MM.1S (cell line): ENCODE measurements around the gene HLA-DPA1.

Experiments used
- DNase-seq: peaks from one replicate; pipeline ENCODE4 v3.0.0-alpha.2; 2015
- H2AFZ ChIP-seq: fragments of 300-600 bp; sonication (generic); 2 replicates; pipeline ENCODE4 v1.6.0; 2016; ENCODE audit warnings: antibody characterized with exemption, low read length
- H3F3A ChIP-seq: fragments of 300-600 bp; sonication (generic); 2 replicates; pipeline ENCODE4 v1.6.1; 2016; ENCODE audit warnings: mild to moderate bottlenecking, antibody characterized with exemption, low read length, moderate library complexity, mixed read lengths; ENCODE audit not compliant: insufficient read depth
- H3K27ac ChIP-seq: fragments of 300-600 bp; sonication (generic); 2 replicates; pipeline ENCODE4 v1.5.1; 2016; ENCODE audit warnings: mild to moderate bottlenecking, low read length
- H3K27me3 ChIP-seq: fragments of 300-600 bp; sonication (generic); replicated peaks from 2 replicates; pipeline ENCODE4 v1.6.0; 2016; ENCODE audit warnings: low read length; ENCODE audit not compliant: insufficient read depth
- H3K36me3 ChIP-seq: fragments of 300-600 bp; sonication (generic); replicated peaks from 2 replicates; pipeline ENCODE4 v1.6.1; 2016; ENCODE audit warnings: mild to moderate bottlenecking, low read length, mixed read lengths; ENCODE audit not compliant: insufficient read depth
- H3K4me1 ChIP-seq: fragments of 300-600 bp; sonication (generic); 2 replicates; pipeline ENCODE4 v1.6.1; 2016; ENCODE audit warnings: low read length, mixed read lengths
- H3K4me2 ChIP-seq: fragments of 300-600 bp; sonication (generic); 2 replicates; pipeline ENCODE4 v1.6.0; 2016; ENCODE audit warnings: low read depth, low read length
- H3K4me3 ChIP-seq: fragments of 300-600 bp; sonication (generic); 2 replicates; pipeline ENCODE4 v1.5.1; 2016; ENCODE audit warnings: low read length, mixed read lengths
- H3K79me2 ChIP-seq: fragments of 300-600 bp; sonication (generic); 2 replicates; pipeline ENCODE4 v1.6.1; 2016; ENCODE audit warnings: mixed run types, low read length, mixed read lengths
- H3K9ac ChIP-seq: fragments of 300-600 bp; sonication (generic); 2 replicates; pipeline ENCODE4 v1.6.1; 2016; ENCODE audit warnings: low read length, mixed read lengths
- H3K9me2 ChIP-seq: fragments of 300-600 bp; sonication (generic); replicated peaks from 2 replicates; pipeline ENCODE4 v1.6.1; 2016; ENCODE audit warnings: mild to moderate bottlenecking, low read length, mixed read lengths; ENCODE audit not compliant: insufficient read depth
- H3K9me3 ChIP-seq: fragments of 300-600 bp; sonication (generic); replicated peaks from 2 replicates; pipeline ENCODE4 v1.6.1; 2016; ENCODE audit warnings: mild to moderate bottlenecking, low read length, mixed read lengths; ENCODE audit not compliant: insufficient read depth
- H4K20me1 ChIP-seq: fragments of 300-600 bp; sonication (generic); 2 replicates; pipeline ENCODE4 v1.6.1; 2016; ENCODE audit warnings: mild to moderate bottlenecking, low read length, moderate library complexity, mixed read lengths; ENCODE audit not compliant: insufficient read depth
- EZH2 ChIP-seq: fragments of 300-600 bp; sonication (generic); optimal IDR thresholded peaks from 2 replicates; pipeline ENCODE3; 2017; ENCODE audit warnings: low read depth, mild to moderate bottlenecking, antibody characterized with exemption, low read length, mixed read lengths
- EZH2phosphoT487 ChIP-seq: fragments of 300-600 bp; sonication (generic); IDR thresholded peaks from 2 replicates; pipeline ENCODE4 v1.6.1; 2018; ENCODE audit warnings: antibody characterized with exemption, low read length
- TF ChIP-seq, protein P1 (sequence below): fragments of 300-600 bp; sonication (generic); IDR thresholded peaks from 2 replicates; pipeline ENCODE4 v1.5.1; 2016; ENCODE audit warnings: antibody characterized with exemption, low read length, mixed read lengths

Gene HLA-DPA1

DNA sequence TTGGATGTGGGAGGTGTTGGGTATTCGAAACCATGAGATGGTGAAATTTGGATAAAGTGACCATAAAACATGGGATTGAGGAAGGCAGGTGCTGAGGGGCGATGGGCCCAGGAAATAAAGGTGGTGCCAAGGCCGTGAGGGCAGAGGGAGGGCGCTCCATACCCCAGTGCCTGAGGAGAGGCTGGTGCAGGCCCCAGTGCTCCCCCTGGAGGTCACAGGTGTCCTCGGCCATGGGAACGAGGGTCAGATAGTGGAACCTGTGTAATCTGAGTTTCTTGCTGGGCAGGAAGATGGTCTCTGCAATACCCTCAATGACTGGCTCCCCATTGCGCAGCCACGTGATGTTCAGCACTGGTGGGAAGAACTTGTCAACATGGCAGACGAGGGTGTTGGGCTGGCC is 18.5 kb upstream of the HLA-DPA1 start:
- peak; percentile 46 for DNase-seq
- Histone ChIP-seq H3K4me1 (no peaks in the 10 kb centered on the region), H2AFZ (no peak overlapping the region), H3K4me2 (no peak overlapping the region), H3K36me3 (no peaks in the 10 kb centered on the region), H3F3A (no peaks in the 10 kb centered on the region), H3K79me2 (no peaks in the 10 kb centered on the region), H3K27ac (no peak overlapping the region), H4K20me1 (no peaks in the 10 kb centered on the region), H3K27me3 (no peaks in the 10 kb centered on the region), H3K9me3 (no peaks in the 10 kb centered on the region), H3K9ac (no peak overlapping the region), H3K9me2 (no peaks in the 10 kb centered on the region), H3K4me3 (no peak overlapping the region)
- TF ChIP-seq EZH2phosphoT487 (no peak), EZH2 (no peak)
- TF ChIP-seq, protein P1, sequence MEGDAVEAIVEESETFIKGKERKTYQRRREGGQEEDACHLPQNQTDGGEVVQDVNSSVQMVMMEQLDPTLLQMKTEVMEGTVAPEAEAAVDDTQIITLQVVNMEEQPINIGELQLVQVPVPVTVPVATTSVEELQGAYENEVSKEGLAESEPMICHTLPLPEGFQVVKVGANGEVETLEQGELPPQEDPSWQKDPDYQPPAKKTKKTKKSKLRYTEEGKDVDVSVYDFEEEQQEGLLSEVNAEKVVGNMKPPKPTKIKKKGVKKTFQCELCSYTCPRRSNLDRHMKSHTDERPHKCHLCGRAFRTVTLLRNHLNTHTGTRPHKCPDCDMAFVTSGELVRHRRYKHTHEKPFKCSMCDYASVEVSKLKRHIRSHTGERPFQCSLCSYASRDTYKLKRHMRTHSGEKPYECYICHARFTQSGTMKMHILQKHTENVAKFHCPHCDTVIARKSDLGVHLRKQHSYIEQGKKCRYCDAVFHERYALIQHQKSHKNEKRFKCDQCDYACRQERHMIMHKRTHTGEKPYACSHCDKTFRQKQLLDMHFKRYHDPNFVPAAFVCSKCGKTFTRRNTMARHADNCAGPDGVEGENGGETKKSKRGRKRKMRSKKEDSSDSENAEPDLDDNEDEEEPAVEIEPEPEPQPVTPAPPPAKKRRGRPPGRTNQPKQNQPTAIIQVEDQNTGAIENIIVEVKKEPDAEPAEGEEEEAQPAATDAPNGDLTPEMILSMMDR = peak; percentile 88

DNA sequence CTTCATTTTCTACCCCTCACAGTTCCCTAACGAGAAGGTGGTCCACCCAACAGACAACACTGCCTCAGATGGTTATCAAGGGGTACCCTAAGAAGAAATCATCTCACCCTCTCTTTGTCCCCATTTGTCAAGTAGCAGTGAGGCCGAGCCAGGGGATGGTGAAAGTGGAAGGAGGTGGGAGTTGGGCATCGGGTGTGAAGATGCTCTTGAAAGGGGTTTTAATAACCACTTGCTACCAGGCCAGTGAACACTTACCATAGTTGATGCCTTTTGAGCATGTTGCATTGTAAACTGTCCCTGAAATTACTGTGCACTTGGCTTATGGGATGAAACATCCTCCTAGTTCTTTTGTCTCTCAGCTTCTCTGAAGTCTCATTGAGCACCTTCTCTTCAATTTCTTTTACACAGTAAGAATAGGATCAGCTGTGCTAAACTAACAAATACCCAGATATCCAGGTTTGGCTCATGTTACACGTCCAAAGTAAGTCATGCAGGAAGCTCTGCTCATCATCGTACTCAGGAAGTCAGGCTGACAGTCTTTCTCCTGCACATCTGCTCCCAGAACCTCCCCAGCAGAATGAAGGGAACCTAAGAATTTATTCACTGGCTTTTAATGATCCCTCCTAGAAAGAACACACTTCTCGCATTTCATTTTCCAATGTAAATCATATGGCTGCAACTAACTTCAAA is 15.6 kb upstream of the HLA-DPA1 start:
- TF ChIP-seq EZH2phosphoT487 (no peak), EZH2 (no peak)
- TF ChIP-seq, protein P1 = no peak
- H4K20me1 ChIP-seq = no peaks in the 10 kb centered on the region
- H3K9ac ChIP-seq = no peak overlapping the region
- H3K4me3 ChIP-seq = no peak overlapping the region
- no peaks in the 10 kb centered on the region for H3F3A ChIP-seq
- no peak overlapping the region for H2AFZ ChIP-seq
- no peaks in the 10 kb centered on the region for H3K79me2 ChIP-seq
- no peaks in the 10 kb centered on the region for H3K27me3 ChIP-seq
- no peak overlapping the region for H3K27ac ChIP-seq
- no peak for DNase-seq
- no peaks in the 10 kb centered on the region for H3K36me3 ChIP-seq
- no peaks in the 10 kb centered on the region for H3K9me2 ChIP-seq
- H3K4me2 ChIP-seq = no peak overlapping the region
- H3K4me1 ChIP-seq = no peaks in the 10 kb centered on the region
- no peaks in the 10 kb centered on the region for H3K9me3 ChIP-seq

DNA sequence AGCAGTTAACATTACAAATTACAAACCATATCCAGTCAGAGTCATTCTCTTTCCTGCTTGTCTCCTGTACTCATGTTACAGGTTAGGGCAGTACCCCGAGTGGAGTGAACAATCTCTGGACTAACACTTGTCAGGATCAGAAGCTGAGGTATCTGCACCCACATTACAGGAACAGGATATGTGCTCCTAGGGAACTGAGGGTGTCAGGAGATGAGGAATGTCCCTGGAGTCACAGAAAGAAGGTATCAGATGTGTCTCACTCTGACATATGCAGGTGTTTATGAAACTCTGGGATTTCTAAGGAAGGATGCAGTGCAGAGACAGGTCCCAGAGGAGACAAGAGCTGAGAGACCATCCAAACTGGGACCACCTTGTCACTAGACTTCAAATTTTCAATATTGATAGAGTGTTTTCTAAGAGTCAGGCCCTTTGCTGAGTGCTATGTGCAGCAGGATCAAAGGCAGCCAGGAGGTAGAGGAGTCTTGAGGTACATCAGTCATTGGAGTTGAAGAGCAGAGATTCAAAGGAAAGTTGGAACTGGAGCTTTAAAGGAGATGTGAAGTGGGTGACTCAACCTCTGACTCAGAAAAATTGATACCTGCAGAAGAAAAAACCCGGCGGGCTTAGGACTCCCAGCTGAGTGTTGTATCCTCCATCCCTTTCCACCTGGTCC is 14.9 kb upstream of the HLA-DPA1 start:
- DNase-seq = no peak
- H3K36me3 ChIP-seq = no peaks in the 10 kb centered on the region
- no peaks in the 10 kb centered on the region for H4K20me1 ChIP-seq
- H3K9me2 ChIP-seq = no peaks in the 10 kb centered on the region
- no peaks in the 10 kb centered on the region for H3K27me3 ChIP-seq
- no peak overlapping the region for H3K9ac ChIP-seq
- no peak overlapping the region for H3K4me2 ChIP-seq
- H3K27ac ChIP-seq = no peak overlapping the region
- TF ChIP-seq EZH2phosphoT487 (no peak), EZH2 (no peak)
- TF ChIP-seq, protein P1 = no peak
- H3F3A ChIP-seq = no peaks in the 10 kb centered on the region
- H3K4me1 ChIP-seq = no peaks in the 10 kb centered on the region
- no peak overlapping the region for H2AFZ ChIP-seq
- no peaks in the 10 kb centered on the region for H3K79me2 ChIP-seq
- H3K4me3 ChIP-seq = no peak overlapping the region
- no peaks in the 10 kb centered on the region for H3K9me3 ChIP-seq
